Cortex of kidney (tissue), 1 donor: Measurements from ENCODE around the gene DERA.
"Not testable (repeated sequence)": the region's sequence is repeated elsewhere in the genome, so short reads cannot be mapped to it uniquely, and the experiment has no call there.

Experiments used
- DNase-seq: peaks from one replicate; lab custom pipeline; 2025; lab: John Stamatoyannopoulos, UW

The DERA gene

DNA sequence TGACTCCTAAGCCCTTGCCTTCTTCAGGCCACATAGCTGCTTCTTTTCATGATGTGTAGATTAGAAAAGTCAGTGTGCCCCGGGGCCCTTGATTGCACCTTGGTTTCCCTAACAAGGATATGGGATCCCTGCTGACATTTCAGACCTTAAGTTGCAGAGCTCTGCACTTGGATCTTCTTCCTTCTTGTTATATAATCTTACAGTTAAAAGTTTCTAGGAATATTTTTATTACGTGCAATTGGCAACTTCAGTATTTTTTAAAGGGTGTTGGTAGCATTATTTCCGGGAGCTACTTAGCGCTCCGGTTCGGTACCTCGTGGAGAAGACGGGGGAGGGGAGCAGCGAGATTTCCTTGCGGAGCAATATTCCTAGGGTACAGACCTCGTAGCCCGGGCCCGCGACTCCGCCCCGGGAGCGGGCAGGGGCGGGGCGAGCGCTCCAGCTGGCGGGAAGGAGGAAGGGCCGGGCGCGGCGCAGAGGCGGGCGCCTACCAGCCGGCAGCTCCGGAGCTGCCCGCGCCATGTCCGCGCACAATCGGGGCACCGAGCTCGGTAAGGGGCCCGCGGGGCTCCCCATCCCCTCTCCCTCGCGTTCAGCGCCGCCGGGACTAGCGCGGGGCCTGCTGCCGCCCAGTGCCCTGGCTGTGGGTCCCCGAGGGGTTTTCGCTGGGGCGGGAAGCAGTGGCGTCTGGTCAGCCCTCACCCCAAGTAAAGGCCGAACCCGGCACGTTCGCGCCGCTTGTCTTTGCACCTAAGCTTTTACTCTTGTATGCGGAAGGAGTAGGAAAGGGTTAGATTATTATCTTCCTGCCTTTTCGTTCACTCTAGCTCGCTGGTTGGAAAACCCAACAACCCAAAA lies at the start of gene DERA:
Gene DERA (plus strand): TSS at position 469 of the 858 bp plus-strand sequence. CDS start 52 bp downstream, at position 521.
- no peak for DNase-seq

DNA sequence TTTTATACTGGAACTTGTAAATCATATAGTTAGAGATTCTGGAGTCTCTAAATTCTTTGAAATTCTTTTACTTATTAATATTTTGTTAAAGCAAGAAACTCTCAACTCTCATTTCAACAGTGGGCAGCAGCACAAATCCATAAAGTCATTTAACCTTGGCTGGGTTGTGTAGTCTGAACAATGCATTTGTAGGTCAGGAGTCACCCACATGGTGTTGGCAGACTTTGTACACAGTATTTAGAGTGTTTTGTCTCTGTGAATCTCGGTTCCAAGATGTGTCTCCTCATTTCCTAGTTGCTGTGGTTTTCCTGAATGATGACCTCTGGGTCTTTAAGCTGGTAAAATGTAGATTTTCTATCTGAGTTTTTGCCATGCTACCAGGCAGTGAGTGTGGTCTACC lies 49.7 kb upstream of the DERA start:
- no peak for DNase-seq

DNA sequence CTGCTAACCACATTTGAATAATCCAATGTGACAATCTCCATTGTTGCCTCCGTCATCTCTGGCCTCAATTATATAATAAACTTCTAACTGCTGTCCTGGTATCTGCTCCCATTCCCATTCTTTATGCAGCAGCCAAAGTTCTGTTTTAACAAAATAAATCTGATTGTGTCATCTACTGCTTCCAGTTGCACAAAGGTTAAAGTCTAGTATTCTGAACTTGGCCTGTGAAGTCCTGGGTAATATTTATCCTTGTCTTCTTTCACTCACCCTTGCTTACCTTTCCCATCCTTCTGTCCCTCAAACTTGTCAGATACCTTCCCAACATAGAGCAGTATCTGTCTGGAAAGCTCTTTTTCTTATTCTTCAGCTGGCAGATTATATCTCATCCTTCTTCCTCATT lies 48.3 kb upstream of the DERA start:
- no peak for DNase-seq

DNA sequence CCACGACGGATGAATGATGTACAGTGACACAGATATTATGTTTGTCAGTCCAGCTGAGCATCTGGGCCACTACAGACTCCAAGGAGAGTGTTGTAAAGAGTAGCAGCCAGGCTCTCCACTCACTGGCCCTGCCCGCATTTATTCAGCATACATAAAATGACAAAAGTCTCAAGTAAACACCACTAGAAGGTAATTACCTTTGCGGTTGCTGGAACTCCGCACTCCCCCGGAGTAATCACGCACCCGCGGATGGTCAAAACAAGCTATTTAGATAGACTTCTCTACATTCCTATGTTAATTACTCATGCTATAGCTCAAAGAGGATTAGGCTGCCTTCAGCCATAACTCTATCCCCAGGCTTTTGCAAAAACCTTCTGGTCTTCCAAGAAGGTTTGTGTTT lies 47.8 kb upstream of the DERA start:
- no peak for DNase-seq

DNA sequence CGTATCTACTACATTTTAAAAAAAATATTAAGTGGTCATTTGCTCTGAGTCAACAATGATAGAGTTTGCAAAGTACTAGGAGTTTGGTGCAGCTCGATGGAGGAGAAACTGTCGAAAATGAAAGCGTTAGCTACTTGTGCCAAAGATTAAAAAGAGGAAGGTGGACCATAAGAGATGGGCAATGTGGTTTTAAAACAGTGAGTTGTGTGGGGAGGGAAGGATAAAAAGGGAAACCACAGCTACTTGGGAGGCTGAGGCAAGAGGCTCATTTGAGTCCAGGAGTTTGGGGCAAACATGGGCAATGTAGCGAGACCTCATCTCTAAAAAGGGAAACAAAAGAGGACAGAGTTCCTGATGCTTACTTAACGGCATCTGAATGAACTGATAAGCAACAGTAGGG lies 47.1 kb upstream of the DERA start:
- DNase-seq: no peak

DNA sequence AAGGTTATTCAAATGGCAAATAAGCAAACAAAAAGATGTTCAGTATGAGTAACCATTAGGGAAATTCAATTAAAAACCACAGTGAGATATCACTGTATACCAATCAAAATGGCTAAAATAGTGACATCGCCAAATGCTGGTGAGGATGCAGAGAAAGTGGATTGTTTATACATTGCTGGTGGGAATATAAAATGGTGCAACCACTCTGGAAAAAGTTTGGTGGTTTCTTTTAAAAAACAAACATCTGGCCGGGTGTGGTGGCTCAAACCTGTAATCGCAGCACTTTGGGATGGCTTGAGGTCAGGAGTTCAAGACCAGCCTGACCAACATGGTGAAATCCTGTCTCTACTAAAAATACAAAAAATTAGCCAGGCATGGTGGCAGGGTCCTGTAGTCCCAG lies 42.9 kb upstream of the DERA start:
- no peak for DNase-seq

DNA sequence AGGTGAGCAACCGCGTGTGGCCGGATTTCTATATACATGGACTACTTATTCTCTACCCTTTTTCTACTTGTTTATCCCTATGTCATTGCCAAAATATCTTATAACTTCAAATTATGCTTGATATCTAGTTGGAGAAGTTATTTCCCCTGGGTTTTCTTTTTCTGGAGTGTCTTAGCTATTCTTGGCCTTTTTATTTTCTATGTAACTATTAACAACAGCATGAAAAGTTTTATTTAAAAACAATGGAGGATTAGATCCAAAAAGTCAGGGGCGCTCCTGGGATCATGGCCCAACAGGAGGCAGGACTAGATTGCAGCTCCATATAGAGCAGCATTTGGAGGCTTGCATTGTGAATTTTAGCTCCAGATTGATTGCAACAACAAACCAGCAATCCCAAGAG lies 37.6 kb upstream of the DERA start:
- no peak for DNase-seq

DNA sequence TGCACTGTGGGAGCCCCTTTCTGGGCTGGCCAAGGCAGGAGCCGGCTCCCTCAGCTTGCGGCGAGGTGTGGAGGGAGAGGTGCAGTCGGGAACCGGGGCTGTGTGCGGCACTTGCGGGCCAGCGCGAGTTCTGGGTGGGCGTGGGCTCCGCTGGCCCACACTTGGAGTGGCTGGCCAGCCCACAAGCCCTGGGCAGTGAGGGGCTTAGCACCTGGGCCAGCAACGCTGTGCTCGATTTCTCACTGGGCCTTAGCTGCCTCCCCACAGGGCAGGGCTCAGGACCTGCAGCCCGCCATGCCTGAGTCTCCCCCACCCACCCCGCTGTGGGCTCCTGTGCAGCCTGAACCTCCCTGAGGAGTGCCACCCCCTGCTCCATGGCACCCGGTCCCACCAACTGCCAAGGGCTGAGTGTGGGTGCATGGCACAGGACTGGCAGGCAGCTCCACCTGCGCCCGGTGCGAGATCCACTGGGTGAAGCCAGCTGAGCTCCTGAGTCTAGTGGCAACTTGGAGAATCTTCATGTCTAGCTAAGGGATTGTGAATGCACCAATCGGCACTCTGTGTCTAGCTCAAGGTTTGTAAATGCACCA lies 36.5 kb upstream of the DERA start:
- not testable (repeated sequence) for DNase-seq

DNA sequence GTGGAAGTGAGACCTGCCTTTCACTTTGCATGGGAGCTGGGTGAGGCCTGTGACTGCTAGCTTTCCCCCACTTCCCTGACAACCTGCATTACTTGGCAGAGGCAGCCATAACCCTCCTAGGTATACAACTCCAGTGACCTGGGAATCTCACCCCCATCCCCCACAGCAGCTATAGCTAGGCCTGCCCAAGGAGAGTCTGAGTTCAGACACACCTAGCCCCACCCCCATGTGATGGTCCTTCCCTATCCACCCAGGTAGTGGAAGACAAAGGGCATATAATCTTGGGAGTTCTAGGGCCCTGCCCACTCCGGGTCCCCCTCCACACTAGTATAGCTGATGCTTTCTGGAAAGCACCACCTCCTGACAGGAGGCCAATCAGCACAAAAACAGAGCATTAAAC lies 35.3 kb upstream of the DERA start:
- no peak for DNase-seq

DNA sequence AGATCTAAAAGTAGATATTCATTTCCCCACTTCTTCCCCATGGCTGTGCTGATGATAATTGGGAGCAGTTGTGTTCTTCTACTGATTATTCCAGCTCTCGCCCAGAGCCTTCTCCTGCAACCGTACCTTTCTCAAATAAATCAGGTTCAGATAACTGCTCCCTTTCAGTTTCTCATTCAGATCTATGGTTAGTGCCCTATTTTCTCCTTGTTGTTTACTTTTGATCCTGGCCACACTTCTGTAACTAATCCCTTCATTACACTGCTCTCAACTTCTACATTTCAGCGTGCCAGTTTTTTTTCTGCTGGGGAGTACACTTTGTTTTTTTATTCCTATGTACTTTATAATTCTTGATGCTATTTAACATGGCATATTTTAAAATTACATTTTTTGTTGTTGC lies 31.7 kb upstream of the DERA start:
- DNase-seq: no peak

DNA sequence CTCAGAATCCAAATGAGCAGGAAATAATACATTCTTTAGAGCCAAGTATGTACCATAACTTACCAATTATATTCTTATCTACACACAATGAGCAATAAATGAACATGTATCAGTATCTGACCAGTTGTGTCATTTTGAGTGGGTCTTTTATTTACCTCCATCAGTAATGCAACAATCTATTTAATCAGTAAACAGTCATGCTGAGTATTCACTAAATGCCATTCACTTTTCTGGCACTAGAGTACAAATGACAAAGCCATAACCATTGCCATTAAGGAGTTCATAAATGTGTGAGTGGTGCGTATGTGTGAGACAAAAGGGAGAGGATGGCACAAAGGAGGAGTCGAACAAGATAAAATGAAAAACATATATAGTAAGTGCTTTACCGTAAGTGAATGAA lies 30.4 kb upstream of the DERA start:
- DNase-seq: no peak

DNA sequence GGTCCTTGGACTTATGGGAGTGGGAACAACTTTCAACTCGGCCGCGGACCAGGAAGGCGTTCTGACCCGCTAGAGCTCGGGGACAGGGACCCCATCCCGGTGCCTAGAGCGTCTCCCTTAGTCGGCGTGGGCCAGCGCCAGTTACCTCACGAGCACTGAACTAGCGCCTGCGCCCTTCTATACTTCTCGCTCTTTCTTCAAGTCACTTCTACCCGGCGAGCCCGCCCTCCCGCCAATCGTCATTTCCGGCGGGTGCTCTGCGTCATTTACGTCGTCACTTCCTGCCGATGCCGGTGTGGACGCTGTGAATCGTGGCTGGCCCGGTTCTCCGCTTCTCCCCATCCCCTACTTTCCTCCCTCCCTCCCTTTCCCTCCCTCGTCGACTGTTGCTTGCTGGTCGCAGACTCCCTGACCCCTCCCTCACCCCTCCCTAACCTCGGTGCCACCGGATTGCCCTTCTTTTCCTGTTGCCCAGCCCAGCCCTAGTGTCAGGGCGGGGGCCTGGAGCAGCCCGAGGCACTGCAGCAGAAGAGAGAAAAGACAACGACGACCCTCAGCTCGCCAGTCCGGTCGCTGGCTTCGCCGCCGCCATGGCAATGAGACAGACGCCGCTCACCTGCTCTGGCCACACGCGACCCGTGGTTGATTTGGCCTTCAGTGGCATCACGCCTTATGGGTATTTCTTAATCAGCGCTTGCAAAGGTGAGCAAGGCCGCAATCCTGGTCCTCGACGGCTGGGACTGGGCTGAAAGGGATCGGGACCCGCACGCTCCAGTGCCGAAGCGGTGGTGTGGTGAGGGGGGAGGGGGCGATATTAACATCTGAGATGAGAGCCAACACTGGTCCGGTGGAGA lies 28.8 kb upstream of the DERA start, which contains the start of gene STRAP:
Gene STRAP (plus strand): TSS at position 270 of the 854 bp plus-strand sequence. CDS start 321 bp downstream, at position 591.
- DNase-seq: peak; percentile 46

DNA sequence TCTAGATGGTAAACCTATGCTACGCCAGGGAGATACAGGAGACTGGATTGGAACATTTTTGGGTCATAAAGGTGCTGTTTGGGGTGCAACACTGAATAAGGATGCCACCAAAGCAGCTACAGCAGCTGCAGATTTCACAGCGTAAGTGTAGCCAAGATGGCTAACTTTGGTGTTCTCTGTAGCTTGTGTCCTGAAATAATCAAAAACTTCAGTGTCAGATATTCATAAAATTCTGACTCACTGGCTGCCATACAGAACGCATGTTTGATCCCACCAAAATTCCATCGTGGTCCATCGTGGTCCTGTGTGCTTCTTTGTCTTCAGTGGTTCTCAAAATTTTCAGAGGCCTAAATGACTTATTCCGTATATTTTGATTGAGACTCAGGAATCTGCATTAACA lies 27.6 kb upstream of the DERA start:
- DNase-seq: no peak

DNA sequence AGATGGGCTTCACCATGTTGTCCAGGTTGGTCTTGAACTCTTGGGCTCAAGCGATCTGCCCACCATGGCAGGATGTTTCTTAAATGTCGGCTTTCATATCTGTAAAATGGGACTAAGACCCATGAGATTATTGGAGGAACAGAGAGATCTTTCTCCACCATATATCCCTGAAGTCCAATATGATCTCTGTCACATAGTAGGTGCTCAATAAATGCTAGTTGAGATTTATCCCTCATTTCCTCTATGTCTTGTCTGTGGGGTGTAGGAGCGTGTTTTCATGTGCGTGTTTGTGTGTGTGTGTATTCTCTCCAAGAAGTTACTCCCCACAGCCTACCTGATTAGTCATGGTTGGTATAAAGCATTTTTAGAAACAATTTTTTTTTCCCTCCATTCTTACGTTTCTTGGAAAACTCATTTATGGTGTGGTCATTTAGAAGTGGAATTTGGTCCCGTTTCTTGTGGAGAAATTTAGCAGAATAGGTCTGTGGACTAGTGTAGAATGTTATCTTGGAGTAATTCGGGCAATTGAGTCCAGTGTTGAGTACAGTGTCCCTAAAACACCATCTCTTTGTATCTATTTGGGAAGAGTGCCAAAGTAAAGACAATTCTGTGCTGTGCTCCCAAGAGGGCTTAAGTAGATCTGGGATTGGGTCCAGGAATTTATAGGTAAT lies 24.6 kb upstream of the DERA start:
- DNase-seq: no peak

DNA sequence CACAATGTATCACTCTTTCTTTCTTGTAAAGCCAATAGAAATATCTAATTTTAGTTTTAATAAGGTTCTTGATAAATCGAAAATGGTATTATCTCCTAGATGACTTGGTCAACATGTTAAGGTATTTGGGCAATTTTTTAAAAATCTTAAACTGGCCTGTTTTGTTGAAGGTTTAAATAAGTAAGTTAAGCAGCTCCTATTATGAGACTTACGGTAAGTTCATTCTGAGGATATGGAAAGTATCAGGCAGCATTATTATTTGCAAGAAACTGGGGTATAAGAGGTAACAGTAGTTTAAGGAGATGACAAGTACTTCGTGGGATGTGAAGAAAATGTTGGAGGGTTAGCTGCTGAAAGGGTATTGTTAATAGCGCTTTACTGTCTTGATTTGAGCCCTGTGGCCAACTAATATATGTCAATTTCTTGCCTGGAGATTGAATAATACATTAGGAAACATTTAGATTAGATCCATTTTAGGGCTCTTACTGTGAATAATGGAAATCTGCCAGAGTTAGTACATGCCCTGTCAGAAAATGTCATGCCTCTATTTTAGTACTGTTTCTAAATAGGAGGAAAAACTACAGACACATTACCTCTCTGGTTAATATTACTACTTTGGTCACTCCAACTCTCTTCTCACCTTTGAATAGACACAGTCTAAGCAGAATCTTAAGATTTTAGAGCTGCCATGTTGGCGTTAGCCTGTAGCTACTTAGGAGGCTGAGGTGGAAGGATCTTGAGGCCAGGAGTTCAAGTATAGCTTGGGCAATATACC lies 23.9 kb upstream of the DERA start:
- no peak for DNase-seq

DNA sequence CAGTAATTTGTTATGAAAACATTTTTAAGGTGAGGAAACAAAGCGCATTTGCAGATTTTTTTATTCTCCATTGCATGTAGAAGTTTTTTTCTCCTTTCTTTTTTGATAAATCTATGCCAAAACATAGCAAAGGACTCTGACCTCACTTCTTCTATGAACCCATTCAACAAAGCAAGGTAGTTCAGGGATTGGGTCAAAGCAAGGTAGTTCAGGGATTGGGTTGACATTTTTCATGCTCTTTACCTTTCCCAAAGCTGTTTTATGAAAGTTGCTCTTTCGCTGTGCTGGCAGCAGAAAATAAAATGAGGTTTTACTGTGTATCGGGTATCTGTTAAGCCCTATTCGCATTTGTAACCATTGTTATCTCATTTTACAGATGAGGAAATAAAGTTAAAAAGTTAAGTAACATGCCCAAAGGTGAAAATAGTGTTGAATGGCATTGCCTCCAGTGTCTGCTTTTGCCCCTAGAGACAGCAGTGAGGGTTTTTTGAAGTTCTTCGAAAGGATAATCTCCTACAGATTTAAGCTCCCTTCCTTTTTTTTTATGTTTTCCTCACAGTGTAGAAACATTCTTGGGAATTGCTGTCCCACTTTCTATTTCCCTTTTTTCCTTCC lies 18.4 kb upstream of the DERA start:
- DNase-seq: no peak

DNA sequence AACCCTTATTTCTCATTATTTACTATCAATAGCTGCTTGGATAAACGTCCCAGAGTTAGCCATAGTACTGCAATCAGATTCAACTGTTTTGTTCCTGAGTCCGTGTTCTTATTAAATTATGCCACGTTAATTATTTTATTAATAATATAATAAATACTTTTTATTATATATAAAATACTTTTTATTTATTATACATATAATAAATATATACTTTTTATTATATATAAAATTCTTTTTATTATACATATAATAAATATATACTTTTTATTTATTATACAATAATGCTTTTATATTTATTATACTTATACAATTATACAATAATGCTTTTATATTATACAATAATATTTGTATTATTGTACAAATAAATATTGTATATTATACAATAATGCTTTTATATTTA lies 17.9 kb upstream of the DERA start:
- no peak for DNase-seq

DNA sequence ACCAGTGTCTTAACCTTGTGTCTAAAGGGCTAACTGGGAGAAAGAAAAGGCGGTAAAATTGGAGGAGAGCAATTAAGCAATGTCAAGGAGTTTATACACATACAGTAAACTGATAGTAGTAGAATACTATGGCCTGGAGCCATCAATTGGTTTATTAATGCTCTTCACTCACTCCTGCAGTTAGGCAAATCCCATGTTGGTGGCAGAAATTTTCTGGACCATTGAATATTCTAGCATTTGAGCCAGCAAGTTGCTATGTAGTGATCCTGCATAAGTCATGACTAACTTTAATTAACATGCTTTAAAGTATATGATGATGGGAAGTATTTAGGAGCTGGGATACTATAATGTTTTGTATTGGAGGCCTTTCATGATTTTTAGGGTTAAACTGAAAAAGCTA lies 14.3 kb upstream of the DERA start:
- DNase-seq: no peak

DNA sequence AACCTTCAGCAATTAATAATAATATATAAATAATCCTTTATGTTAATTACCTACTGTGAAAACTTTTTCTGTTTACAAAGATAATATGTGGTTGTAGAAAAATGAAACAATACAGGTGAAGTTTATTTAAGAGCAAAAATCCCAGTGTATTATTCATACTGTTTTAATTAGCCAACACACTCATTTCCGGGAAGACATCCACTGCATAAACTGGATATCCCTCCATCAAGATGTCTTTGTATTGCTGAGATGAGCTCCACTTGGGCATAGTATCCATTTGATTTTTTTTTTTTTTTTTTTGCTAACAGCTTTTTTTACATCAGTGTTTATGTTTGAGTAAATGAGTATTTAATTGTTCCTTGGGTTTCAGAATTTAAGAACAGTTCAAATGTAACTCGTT lies 13.7 kb upstream of the DERA start:
- DNase-seq: no peak

DNA sequence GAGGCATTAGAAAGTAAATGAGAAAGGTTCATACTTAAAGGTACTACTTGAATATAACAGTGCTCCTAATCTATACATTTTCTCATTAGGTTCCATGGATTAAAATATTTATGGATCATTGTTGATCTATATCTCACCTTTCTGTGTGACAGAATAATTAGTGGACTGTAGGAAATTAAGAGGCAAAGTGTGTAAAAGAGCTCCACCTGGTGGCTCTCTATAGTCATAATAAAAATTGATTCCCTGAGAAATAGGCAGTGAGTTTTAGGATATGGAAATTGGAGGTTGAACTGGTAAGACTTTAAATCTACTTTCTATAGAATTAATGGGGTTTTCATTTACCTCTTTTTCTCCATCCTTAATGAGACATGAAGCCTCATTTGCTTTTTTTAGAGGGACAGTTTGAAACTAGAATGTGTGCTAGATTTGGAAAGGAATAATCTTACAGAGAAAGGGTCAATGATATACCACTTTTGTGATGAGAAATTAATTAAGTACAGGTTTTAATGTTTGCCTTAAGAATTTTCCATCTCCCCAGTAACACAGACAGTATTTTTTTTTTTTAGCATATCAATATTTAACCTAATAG lies 11.8 kb upstream of the DERA start:
- DNase-seq: no peak
